ENCODE measurements around the gene OSTN.

OSTN gene

GRCh38 chr3:191158815-191159214, 40.2 kb upstream of the OSTN start:
- TF ChIP-seq MAX (IDR thresholded peaks at IDR 0.05): no peak
- TF ChIP-seq NFIC (IDR thresholded peaks at IDR 0.05): no peak
- TF ChIP-seq FOXM1 (IDR thresholded peaks at IDR 0.05; ENCODE audit: borderline replicate concordance, low read depth): no peak
- TF ChIP-seq CEBPB (IDR thresholded peaks at IDR 0.05): no peak
- no peak for TF ChIP-seq YY1 (IDR thresholded peaks at IDR 0.05; ENCODE audit: low read depth)
- TF ChIP-seq TAF1 (IDR thresholded peaks at IDR 0.05; ENCODE audit: low read depth): no peak
- TF ChIP-seq TEAD4 (IDR thresholded peaks at IDR 0.05): no peak
- TF ChIP-seq, protein P1, sequence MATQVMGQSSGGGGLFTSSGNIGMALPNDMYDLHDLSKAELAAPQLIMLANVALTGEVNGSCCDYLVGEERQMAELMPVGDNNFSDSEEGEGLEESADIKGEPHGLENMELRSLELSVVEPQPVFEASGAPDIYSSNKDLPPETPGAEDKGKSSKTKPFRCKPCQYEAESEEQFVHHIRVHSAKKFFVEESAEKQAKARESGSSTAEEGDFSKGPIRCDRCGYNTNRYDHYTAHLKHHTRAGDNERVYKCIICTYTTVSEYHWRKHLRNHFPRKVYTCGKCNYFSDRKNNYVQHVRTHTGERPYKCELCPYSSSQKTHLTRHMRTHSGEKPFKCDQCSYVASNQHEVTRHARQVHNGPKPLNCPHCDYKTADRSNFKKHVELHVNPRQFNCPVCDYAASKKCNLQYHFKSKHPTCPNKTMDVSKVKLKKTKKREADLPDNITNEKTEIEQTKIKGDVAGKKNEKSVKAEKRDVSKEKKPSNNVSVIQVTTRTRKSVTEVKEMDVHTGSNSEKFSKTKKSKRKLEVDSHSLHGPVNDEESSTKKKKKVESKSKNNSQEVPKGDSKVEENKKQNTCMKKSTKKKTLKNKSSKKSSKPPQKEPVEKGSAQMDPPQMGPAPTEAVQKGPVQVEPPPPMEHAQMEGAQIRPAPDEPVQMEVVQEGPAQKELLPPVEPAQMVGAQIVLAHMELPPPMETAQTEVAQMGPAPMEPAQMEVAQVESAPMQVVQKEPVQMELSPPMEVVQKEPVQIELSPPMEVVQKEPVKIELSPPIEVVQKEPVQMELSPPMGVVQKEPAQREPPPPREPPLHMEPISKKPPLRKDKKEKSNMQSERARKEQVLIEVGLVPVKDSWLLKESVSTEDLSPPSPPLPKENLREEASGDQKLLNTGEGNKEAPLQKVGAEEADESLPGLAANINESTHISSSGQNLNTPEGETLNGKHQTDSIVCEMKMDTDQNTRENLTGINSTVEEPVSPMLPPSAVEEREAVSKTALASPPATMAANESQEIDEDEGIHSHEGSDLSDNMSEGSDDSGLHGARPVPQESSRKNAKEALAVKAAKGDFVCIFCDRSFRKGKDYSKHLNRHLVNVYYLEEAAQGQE (IDR thresholded peaks at IDR 0.05; ENCODE audit: low read depth): no peak
- no peak for TF ChIP-seq RAD21 (IDR thresholded peaks at IDR 0.05; ENCODE audit: low read depth)
- no peak for TF ChIP-seq TCF12 (IDR thresholded peaks at IDR 0.05; ENCODE audit: low read depth)
- no peak for TF ChIP-seq EGR1 (IDR thresholded peaks at IDR 0.05)
- no peak for TF ChIP-seq ZBTB7A (IDR thresholded peaks at IDR 0.05; ENCODE audit: low read depth)
- no peak for TF ChIP-seq EP300 (IDR thresholded peaks at IDR 0.05; ENCODE audit: borderline replicate concordance)
- no peak for TF ChIP-seq CREB1 (IDR thresholded peaks at IDR 0.05; ENCODE audit: low read depth)

- TF ChIP-seq NFIC (IDR thresholded peaks at IDR 0.05) (no peak), YY1 (IDR thresholded peaks at IDR 0.05; ENCODE audit: low read depth) (no peak), MAX (IDR thresholded peaks at IDR 0.05) (no peak), TCF12 (IDR thresholded peaks at IDR 0.05; ENCODE audit: low read depth) (no peak), FOXM1 (IDR thresholded peaks at IDR 0.05; ENCODE audit: borderline replicate concordance, low read depth) (no peak), ZBTB7A (IDR thresholded peaks at IDR 0.05; ENCODE audit: low read depth) (no peak)
Measured at GRCh38 chr3:191165802-191166201, 33.2 kb upstream of the OSTN start.

GRCh38 chr3:191166368-191166767, 32.7 kb upstream of the OSTN start:
- TF ChIP-seq ZBTB7A (IDR thresholded peaks at IDR 0.05; ENCODE audit: low read depth) (no peak), EGR1 (IDR thresholded peaks at IDR 0.05) (no peak), FOXM1 (IDR thresholded peaks at IDR 0.05; ENCODE audit: borderline replicate concordance, low read depth) (no peak), TEAD4 (IDR thresholded peaks at IDR 0.05) (no peak), YY1 (IDR thresholded peaks at IDR 0.05; ENCODE audit: low read depth) (no peak), MAX (IDR thresholded peaks at IDR 0.05) (no peak), CEBPB (IDR thresholded peaks at IDR 0.05) (no peak), TCF12 (IDR thresholded peaks at IDR 0.05; ENCODE audit: low read depth) (no peak)
- TF ChIP-seq, protein P2, sequence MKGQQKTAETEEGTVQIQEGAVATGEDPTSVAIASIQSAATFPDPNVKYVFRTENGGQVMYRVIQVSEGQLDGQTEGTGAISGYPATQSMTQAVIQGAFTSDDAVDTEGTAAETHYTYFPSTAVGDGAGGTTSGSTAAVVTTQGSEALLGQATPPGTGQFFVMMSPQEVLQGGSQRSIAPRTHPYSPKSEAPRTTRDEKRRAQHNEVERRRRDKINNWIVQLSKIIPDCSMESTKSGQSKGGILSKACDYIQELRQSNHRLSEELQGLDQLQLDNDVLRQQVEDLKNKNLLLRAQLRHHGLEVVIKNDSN (IDR thresholded peaks at IDR 0.05): no peak
- TF ChIP-seq, protein P1 (IDR thresholded peaks at IDR 0.05; ENCODE audit: low read depth): no peak

DNA sequence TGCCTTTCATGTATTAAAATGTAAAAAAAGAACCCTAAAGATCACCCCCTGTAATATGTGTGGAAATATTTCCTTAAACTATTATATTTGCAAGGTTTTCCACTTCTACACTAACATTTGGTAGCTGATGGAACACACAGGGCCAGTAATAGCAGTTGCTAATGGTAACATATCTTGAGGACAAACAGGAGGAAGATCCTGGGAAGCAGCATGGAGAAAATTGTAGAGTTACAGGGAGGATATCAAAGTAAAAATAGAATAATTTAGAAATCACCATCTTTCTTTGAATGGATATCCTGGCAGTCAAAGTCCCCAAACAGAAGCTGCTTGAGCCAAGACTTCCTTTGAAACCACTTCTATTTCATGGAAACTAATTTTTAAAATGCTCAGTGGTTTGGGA, 29.5 kb upstream of the OSTN start:
- TF ChIP-seq MAX (IDR thresholded peaks at IDR 0.05) (no peak), NFIC (IDR thresholded peaks at IDR 0.05) (no peak), FOXM1 (IDR thresholded peaks at IDR 0.05; ENCODE audit: borderline replicate concordance, low read depth) (no peak), CEBPB (IDR thresholded peaks at IDR 0.05) (no peak), TAF1 (IDR thresholded peaks at IDR 0.05; ENCODE audit: low read depth) (no peak), EP300 (IDR thresholded peaks at IDR 0.05; ENCODE audit: borderline replicate concordance) (no peak), YY1 (IDR thresholded peaks at IDR 0.05; ENCODE audit: low read depth) (no peak)
- TF ChIP-seq, protein P2 (IDR thresholded peaks at IDR 0.05): no peak

DNA sequence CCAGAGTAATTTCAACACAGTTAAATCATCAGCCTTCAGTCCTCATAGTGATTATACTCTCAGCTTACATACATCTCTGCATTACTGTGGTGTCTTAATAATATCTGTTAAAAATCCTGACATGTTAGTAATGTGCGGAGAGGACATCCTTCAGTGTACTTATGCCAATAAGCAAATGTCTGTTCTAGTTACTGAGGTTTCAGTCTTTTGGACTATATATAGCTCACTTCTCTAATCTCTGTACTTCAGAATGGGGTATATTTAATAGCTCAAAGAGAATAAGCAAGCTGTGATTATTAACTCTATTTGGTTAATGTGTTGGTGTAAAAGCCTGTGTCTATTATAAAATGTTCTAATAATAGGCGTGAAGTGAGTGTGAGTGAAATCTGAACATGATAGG, 28.9 kb upstream of the OSTN start:
- no peak for TF ChIP-seq FOXM1 (IDR thresholded peaks at IDR 0.05; ENCODE audit: borderline replicate concordance, low read depth)
- no peak for TF ChIP-seq CEBPB (IDR thresholded peaks at IDR 0.05)
- TF ChIP-seq, protein P1 (IDR thresholded peaks at IDR 0.05; ENCODE audit: low read depth): no peak
- no peak for TF ChIP-seq ZBTB7A (IDR thresholded peaks at IDR 0.05; ENCODE audit: low read depth)
- TF ChIP-seq, protein P2 (IDR thresholded peaks at IDR 0.05): no peak
- TF ChIP-seq TAF1 (IDR thresholded peaks at IDR 0.05; ENCODE audit: low read depth): no peak
- TF ChIP-seq EP300 (IDR thresholded peaks at IDR 0.05; ENCODE audit: borderline replicate concordance): no peak
- TF ChIP-seq TCF12 (IDR thresholded peaks at IDR 0.05; ENCODE audit: low read depth): no peak
- TF ChIP-seq CREB1 (IDR thresholded peaks at IDR 0.05; ENCODE audit: low read depth): no peak
- TF ChIP-seq YY1 (IDR thresholded peaks at IDR 0.05; ENCODE audit: low read depth): no peak
- no peak for TF ChIP-seq MAX (IDR thresholded peaks at IDR 0.05)
- no peak for TF ChIP-seq EGR1 (IDR thresholded peaks at IDR 0.05)
- TF ChIP-seq RAD21 (IDR thresholded peaks at IDR 0.05; ENCODE audit: low read depth): no peak
- no peak for TF ChIP-seq NFIC (IDR thresholded peaks at IDR 0.05)
- TF ChIP-seq TEAD4 (IDR thresholded peaks at IDR 0.05): no peak

All from Ishikawa (cell line).